NCI-H1930 (cell line): Measurements from ENCODE around the gene CKAP2.
"Not testable (repeated sequence)": the region's sequence is repeated elsewhere in the genome, so short reads cannot be mapped to it uniquely, and the experiment has no call there.

Experiments
- DNase-seq, 2 experiments: peaks; one replicate each; lab custom pipeline; 2025; lab: John Stamatoyannopoulos, UW

CKAP2 gene

DNA sequence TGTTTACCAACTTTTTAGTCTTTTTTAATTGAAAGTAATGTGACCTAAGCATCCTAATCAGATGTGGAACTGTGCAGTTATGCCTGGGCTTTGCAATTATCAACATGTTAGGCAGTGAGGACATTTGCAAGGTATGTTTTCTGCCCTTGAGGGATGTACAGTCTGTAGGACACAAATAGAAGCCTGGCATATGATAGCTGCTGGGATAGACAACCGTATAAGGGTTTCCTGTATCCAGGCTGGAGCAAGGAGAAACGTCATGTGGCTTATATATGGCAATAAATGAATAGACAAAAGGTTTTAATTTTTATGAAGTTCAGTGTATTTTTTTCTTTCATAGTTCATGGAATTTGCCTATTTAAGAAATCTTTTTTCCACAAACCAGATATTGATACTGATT is 2.8 kb upstream of the CKAP2 start:
- no peak for DNase-seq

DNA sequence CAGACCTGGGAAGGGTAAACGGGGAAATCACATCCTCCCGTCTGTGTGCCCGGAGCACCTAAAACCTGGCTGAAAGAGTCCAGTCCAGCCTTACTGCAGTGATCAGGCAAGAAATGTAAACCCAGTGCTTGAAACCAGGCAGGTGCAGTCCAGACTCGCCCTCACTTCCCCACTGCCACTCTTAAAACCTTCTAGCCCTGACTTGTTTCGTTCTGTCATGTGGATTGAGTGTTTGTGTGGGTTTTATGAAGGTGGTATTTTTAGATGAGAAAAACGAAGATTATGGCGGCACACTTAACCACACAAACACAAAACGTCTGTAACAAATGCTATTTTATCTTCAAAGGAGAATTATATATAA is 839 bp upstream of the CKAP2 start:
- no peak for DNase-seq

DNA sequence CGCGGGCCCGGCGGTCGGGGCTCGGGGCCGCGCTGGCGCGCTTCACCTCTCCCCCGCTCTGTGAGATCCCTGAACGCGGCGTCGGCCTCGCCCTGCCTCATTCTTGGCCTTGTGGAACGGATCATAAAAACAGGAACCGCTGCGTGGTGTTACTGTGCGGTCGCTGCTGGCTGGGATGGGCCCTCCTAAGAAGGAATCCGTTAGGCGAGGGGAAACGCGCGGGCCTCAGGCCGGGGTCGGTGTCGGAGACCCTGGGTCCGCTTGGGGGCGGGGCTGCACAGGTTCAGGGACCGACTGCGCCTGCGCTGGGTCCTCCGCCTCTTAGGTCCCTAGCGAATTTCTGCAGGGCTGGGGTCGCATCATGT is 381 bp downstream of the CKAP2 start:
- peak; percentile 82 to 88 for DNase-seq

DNA sequence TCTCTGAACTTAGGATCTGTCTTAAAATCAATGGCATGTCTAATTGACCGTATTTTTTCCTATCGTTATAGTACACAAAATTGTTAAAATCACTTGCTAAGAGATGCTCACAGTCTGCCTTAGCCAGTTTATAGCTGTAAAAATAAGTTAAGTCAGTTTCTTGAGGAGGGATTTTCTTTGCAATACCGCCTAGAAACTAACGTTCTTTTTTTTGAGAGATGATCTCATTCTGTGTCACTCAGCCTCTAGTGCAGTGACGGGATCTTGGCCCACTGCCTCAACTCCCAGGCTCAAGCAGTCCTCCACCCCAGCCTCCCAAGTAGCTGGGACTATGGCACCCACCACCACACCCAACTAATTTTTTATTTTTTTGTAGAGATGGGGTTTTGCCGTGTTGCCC is 4.4 kb downstream of the CKAP2 start:
- no peak for DNase-seq

DNA sequence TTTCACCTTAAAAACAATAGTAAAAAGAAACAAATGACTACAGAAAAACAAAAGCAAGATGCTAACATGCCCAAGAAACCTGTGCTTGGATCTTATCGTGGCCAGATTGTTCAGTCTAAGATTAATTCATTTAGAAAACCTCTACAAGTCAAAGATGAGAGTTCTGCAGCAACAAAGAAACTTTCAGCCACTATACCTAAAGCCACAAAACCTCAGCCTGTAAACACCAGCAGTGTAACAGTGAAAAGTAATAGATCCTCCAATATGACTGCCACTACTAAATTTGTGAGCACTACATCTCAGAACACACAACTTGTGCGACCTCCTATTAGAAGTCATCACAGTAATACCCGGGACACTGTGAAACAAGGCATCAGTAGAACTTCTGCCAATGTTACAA is 6.0 kb downstream of the CKAP2 start:
- DNase-seq, result no peak

DNA sequence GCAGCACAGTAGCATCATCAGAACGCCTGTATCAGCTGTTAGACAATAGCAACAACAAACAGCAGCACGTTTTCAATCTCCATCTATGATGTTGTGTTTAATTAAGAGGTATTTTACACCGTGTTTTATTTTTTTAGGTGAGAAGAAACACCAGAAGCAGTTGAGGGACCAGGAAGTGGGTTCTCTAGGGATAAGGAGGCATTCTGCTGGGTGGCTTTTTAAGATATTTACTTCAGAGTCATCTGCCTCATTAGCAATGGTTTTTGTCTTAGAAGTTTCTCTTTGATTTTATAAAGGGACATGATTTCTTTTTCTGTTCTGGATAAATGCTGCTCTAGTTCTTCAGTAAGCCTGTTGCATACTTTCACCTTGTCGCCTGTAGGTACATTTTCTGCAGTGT is 8.2 kb downstream of the CKAP2 start:
- DNase-seq, result no peak

DNA sequence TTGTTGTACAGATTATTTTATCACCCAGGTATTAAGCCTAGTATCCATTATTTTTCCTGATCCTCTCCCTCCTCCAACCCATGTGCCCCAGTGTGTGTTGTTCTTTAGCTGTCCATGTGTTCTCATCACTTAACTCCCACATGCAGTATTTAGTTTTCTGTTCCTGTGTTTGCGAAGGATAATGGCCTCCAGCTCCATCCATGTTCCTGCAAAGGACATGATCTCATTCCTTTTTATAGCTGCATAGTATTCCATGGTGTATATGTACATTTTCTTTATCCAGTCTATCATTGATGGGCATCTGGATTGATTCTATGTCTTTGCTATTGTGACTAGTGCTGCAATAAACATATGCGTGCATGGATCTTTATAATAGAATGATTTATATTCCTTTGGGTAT is 13.2 kb downstream of the CKAP2 start:
- not testable (repeated sequence) for DNase-seq

DNA sequence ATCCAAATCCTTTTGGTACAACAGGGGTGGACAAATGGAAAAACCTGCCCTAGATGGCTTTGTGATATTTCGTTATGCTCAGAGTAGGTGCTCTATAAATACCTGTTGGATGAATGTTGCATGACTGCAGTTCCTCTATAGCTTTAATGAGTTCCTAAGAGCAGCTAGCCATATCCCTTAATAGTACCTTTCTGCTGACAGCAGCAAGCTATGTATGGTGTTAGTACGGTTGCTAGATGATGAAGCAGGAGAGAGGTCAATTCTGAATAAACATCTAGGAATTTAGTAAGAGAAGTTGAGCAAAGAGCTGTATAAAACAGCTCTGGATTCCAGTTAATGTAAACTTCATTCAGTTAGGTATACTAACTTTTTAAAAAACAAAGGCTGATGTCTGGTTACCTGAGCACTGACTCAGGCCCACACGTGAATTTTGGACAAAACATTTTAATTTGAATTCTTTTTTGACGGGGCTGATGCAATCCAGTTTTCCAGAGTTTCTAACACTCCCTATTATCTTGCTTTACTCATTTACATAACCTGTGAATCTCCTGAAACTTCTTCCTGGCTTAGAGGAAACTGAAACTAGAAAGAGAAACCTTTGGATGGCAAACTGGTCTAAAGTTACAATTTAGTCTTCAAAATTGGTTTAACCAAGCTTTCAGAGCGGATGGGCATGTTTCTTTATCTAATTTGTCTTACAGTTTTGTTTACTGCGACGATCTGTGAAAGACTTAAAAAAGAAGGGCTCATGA is 25.6 kb downstream of the CKAP2 start:
- not testable (repeated sequence) for DNase-seq

DNA sequence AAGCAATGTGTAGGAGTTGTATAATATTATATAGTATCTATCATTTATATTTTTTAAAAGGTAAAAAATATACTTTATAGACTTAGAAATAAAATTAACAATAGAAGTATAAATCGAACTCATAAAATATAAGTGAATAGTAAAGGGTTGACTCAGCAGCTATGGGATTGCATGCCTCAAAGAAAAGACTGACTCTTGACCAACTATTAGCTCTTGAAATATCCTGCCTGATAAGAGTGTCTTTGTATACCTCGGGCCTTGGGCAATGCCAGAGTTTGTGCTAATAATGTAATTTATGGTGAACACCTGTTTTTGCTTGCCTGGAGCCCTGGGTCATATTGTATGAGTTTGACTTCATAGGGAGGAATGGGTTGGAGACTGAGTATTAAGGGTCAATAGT is 31.8 kb downstream of the CKAP2 start:
- DNase-seq, result not testable (repeated sequence)

DNA sequence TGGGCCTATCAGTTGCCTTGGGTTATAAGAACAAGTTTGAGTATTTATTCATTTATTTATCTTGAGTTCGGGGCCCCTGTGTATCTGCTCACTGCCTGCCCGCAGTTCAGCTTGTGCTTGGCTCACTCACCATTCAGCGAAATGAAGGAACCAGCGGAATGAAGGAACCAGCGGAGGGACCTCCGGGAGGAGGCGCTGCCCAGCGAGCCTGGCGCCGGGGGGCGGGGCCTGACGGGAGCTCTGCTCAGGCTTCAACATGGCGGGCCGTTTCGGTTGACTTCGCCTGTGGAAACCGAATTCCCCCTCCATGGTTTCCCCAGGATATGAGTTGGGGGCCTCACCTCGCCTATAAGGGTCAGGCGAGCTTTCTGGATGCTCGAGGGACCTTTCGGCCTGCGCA is 33.5 kb downstream of the CKAP2 start:
- not testable (repeated sequence) for DNase-seq

DNA sequence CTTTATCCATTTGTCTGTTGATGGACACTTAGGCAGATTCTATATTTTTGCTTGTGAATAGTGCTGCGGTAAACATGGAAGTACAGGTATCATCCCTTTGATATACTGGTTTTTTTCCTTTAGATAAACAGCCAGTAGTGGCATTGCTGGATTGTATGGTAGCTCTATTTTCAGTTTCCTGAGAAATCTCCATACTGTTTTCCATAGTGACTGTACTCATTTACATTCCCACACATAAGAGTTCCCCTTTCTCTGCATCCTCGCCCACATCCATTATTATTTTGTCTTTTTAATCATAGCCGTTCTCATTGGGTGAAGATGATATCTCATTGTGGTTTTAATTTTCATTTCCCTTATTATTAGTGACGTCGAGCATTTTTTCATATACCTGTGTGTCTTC is 35.7 kb downstream of the CKAP2 start:
- not testable (repeated sequence) for DNase-seq

DNA sequence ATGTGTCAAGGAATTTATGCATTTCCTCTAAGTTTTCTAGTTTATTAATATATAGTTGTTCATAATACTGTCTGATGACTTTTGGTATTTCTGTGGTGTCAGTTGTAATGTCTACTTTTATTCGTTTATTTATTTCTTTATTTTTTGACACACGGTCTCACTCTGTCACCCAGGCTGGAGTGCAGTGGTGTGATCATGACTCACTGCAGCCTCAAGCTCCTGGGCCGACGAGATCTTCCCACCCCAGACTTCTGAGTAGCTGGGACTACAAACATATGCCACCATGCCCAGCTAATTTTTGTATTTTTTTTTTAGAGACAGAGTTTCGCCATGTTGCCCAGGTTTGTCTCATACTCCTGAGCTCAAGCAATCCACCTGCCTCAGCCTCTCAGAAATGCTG is 39.0 kb downstream of the CKAP2 start:
- DNase-seq, result not testable (repeated sequence)

DNA sequence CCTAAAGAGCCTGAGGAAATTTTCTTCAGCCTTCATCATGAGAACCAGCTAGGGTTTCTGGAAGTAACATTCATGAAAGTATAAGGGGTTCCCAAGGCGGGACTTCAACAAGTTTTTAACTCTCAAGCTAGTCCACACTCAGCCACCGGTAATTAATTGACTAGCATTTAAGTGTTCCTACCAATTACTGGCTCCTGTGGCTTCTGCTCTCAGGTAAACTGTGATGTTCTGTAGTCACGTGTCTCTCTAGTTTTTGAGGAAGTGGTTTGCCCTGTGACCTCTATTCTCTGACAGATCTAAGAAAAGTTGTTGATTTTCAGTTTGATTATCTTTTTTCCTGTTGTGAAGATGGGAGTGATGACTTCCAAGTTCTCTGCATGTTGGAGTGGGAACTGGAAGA is 42.7 kb downstream of the CKAP2 start:
- DNase-seq, result not testable (repeated sequence)

DNA sequence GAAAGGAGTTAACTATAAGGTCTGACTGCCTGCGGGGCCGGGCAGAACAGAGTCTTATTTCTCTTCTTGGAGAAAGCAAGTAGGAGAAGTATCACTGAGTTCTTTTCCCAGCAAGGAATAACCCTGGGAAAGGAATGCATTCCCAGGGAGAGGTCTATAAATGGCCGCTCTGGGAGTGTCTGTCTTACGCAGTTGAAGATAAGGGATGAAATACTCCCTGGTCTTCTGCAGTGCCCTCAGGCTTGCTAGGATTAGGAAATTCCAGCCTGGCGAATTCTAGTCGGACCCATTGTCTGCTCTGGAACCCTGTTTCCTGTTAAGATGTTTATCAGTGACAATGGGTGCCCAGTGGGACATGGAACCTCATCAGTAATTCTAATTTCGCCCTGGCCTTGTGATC is 47.0 kb downstream of the CKAP2 start:
- not testable (repeated sequence) for DNase-seq

DNA sequence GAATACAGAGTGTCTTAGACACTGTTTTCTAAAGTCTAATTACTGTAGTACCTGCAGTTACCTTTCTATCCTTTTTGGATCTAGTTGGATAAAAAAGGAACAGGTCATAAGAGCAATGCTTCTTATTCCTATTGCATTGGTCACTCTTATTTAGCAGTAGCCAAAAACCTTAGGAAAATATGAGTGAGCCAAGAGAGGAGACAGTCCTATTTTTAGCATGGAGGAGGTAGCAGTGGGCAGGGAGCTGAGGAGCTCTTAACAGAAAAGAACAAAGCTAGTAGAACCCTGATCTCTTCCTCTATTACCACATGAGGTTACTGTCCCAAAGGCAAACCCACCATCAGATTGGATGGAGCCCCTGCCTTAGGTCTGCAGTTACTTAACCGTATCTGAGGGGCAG is 50.6 kb downstream of the CKAP2 start:
- not testable (repeated sequence) for DNase-seq

DNA sequence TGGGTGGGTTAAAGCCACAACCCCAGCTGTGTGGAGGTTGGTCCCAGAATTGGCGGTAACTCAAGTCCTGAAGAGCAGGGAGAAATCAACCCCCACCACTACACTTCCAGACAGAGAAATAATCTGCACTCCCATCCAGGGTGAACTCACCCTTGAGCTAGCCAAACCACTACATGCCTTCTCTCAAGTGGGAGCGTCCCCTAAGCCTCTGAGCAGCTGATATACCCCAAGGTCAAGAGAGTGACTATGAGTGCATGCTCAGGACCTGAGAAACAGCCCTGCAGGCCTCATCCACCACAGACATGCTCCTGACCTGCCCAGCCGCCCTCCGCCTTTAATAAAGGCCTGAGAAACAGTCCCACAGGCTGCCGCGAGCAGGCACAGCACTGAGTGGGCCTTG is 54.3 kb downstream of the CKAP2 start:
- not testable (repeated sequence) for DNase-seq

DNA sequence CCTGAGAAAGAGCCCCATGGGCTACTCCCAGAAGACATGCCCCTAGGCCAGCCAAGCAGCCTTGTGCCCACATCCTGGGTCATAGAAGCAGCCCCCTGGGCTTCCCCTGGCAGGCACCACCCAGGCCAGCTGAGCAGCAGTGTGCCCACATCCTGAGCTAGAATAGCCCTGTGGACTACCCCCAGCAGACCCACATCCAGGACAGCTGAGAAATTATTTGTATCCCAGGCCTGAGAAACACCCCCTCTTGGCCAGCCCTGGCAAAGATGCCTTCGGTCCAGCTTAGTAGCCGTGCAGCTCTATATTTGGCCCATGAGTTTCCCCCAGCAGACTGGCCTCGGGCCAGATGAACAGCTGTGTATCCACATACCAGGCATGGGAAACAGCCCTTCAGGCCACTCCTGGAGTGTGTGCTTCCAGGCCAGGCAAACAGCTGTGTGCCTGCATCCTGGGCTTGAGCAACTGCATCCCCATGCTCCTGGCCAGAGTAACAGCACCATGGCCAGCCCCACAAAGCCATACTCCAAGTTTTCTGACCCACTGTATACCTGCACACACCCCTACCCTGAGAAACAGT is 55.0 kb downstream of the CKAP2 start:
- not testable (repeated sequence) for DNase-seq

DNA sequence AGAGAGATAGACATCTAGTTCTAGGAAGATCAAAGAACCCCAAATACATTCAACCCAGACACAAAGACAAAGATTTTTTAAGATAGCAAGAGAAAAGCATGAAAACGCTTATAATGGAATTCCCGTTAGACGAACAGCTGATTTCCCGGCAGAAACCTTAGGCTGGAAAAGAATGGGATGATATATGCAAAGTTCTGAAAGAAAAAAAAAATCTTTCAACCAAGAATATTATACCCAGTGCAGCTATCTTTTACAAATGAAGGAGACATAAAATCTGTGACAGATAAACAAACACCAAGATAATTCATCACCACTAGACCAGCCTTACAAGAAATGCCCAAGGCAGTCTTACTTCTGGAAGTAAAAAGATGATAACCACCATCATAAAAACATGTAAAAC is 56.3 kb downstream of the CKAP2 start:
- not testable (repeated sequence) for DNase-seq

DNA sequence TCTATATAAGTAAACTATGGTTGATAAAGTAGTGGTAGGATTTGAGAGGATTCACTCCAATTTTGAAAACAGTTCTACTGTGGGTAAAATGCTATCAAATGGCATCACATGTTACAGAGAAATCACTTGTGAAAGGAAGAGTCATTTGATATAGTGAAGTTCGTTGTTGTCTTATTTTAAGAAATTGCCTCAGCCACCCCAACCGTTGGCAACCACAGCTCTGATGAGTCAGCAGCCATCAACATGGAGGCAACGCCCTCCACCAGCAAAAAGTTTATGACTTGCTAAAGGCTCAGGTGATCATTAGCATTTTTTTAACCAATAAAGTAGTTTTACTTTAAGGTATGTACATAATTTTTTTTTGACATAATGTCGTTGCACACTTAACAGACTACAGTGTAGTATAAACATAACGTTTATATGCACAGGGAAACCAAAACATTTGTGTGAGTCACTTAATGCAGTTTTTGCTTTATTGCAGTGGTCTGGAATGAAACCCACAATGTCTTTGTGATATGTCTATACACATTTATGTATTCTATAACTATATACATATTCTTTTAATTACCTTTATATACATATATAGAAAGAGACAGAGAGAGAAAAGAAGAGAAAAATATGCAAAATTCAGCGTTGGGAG is 58.8 kb downstream of the CKAP2 start:
- not testable (repeated sequence) for DNase-seq

DNA sequence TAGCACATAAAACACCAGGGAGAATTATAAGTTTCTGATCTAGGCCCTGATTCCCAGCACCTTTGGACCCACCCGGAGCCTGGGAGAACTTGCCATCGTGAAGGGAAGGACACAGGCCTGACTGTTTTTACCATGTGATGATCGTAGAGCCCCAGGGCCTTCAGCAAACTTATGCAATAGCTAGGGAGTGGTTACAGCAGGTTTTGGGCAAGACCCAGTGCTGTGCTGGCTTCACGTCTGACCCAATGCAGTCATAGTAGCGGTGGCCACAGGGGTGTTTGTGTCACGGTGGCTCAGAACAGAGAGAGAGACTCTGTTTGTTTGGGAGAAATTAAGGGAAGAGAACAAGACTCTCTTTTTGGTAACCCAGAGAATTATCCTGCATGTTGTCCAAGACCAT is 68.0 kb downstream of the CKAP2 start:
- DNase-seq, result not testable (repeated sequence)
